H9 (cell line): ENCODE data around the gene TCF20. TPM values are rescaled to one million over a fixed set of nuclear protein-coding genes. Genes with fewer than 3 reads are reported as not detected.

Source experiments
- DNase-seq: peaks from one replicate; pipeline ENCODE4 v3.0.0-alpha.2; 2017
- H2AFZ ChIP-seq: one replicate; pipeline ENCODE4 v1.6.1; 2013; ENCODE audit warnings: mild to moderate bottlenecking, low read length, control low read depth, moderate library complexity
- H2AK5ac ChIP-seq: 2 replicates; pipeline ENCODE4 v1.6.1; 2013; ENCODE audit warnings: low read length, control low read depth, mixed read lengths; ENCODE audit not compliant: insufficient read length
- H2BK120ac ChIP-seq: one replicate; pipeline ENCODE4 v1.6.1; 2013; ENCODE audit warnings: low read depth, mild to moderate bottlenecking, low read length, control low read depth, inconsistent platforms; ENCODE audit not compliant: poor library complexity, severe bottlenecking
- H2BK12ac ChIP-seq: 2 replicates; pipeline ENCODE4 v1.6.1; 2013; ENCODE audit warnings: low read length, control low read depth, mixed read lengths, low read depth; ENCODE audit not compliant: insufficient read length
- H2BK15ac ChIP-seq: 2 replicates; pipeline ENCODE4 v1.6.1; 2013; ENCODE audit warnings: low read depth, low read length, control low read depth
- H2BK20ac ChIP-seq: one replicate; pipeline ENCODE4 v1.6.1; 2013; ENCODE audit warnings: low read depth, mild to moderate bottlenecking, low read length, control low read depth, inconsistent platforms; ENCODE audit not compliant: poor library complexity, severe bottlenecking
- H2BK5ac ChIP-seq: 2 replicates; pipeline ENCODE4 v1.6.1; 2013; ENCODE audit warnings: low read length, control low read depth, mixed read lengths; ENCODE audit not compliant: insufficient read length
- H3K14ac ChIP-seq: 2 replicates; pipeline ENCODE4 v1.6.1; 2013; ENCODE audit warnings: low read length, control low read depth; ENCODE audit not compliant: insufficient read depth
- H3K18ac ChIP-seq: 2 replicates; pipeline ENCODE4 v1.6.1; 2013; ENCODE audit warnings: low read depth, mild to moderate bottlenecking, mixed read lengths, low read length, control low read depth; ENCODE audit not compliant: insufficient read length
- H3K23ac ChIP-seq: 2 replicates; pipeline ENCODE4 v1.6.1; 2013; ENCODE audit warnings: low read length, control low read depth, mixed read lengths, low read depth; ENCODE audit not compliant: insufficient read length
- H3K23me2 ChIP-seq: 2 replicates; pipeline ENCODE4 v1.6.1; 2013; ENCODE audit warnings: low read depth, mild to moderate bottlenecking, mixed read lengths, low read length, control low read depth; ENCODE audit not compliant: insufficient read length, poor library complexity, severe bottlenecking
- H3K27ac ChIP-seq: 2 replicates; pipeline ENCODE4 v1.5.1; 2013; ENCODE audit warnings: low read length, control low read depth, mixed read lengths, low read depth; ENCODE audit not compliant: insufficient read length
- H3K27me3 ChIP-seq: 2 replicates; pipeline ENCODE4 v1.6.1; 2013; ENCODE audit warnings: low read length, control low read depth, inconsistent platforms; ENCODE audit not compliant: insufficient read depth
- H3K4ac ChIP-seq: 2 replicates; pipeline ENCODE4 v1.6.1; 2013; ENCODE audit warnings: low read depth, mild to moderate bottlenecking, control low read depth, inconsistent platforms, low read length, moderate library complexity
- H3K4me1 ChIP-seq: 2 replicates; pipeline ENCODE4 v1.6.1; 2013; ENCODE audit warnings: low read length, control low read depth, inconsistent platforms; ENCODE audit not compliant: insufficient read depth
- H3K4me2 ChIP-seq: 2 replicates; pipeline ENCODE4 v1.6.1; 2013; ENCODE audit warnings: low read length, control low read depth, mixed read lengths; ENCODE audit not compliant: insufficient read length, insufficient read depth
- H3K56ac ChIP-seq: 2 replicates; pipeline ENCODE4 v1.6.1; 2013; ENCODE audit warnings: low read depth, mild to moderate bottlenecking, mixed read lengths, low read length, control low read depth; ENCODE audit not compliant: insufficient read length
- H3K79me1 ChIP-seq: 2 replicates; pipeline ENCODE4 v1.6.1; 2013; ENCODE audit warnings: low read depth, mild to moderate bottlenecking, moderate library complexity, low read length, control low read depth, inconsistent platforms; ENCODE audit not compliant: insufficient read depth, poor library complexity, severe bottlenecking
- H3K79me2 ChIP-seq: 2 replicates; pipeline ENCODE4 v1.6.1; 2013; ENCODE audit warnings: low read length, control low read depth, inconsistent platforms; ENCODE audit not compliant: insufficient read depth
- H3K9ac ChIP-seq: 2 replicates; pipeline ENCODE4 v1.6.1; 2013; ENCODE audit warnings: low read length, control low read depth, mixed read lengths; ENCODE audit not compliant: insufficient read length; ENCODE audit errors: extremely low read depth
- H3K9me3 ChIP-seq: one replicate; pipeline ENCODE4 v1.6.1; 2013; ENCODE audit warnings: low read depth, low read length, inconsistent platforms; ENCODE audit not compliant: control insufficient read depth
- H3T11ph ChIP-seq: one replicate; pipeline ENCODE4 v1.6.1; 2013; ENCODE audit warnings: mild to moderate bottlenecking, low read length, control low read depth, inconsistent platforms
- H4K20me1 ChIP-seq: one replicate; pipeline ENCODE4 v1.6.1; 2013; ENCODE audit not compliant: control insufficient read depth, insufficient read length, insufficient read depth
- H4K5ac ChIP-seq: 2 replicates; pipeline ENCODE4 v1.6.1; 2013; ENCODE audit warnings: low read depth, mild to moderate bottlenecking, mixed read lengths, low read length, control low read depth; ENCODE audit not compliant: insufficient read length
- H4K8ac ChIP-seq: replicated peaks from 2 replicates; pipeline ENCODE4 v1.6.1; 2013; ENCODE audit warnings: low read length, control low read depth, mixed read lengths, low read depth; ENCODE audit not compliant: insufficient read length
- H4K91ac ChIP-seq: 2 replicates; pipeline ENCODE4 v1.6.1; 2013; ENCODE audit warnings: low read depth, mild to moderate bottlenecking, moderate library complexity, mixed read lengths, low read length, control low read depth; ENCODE audit not compliant: insufficient read length
- H3K27ac Mint-ChIP-seq, 3 experiments: 2 replicates in 2 of 3; 3 replicates in 1 of 3; pipeline ENCODE4 v1.8.0; 2020 to 2021; ENCODE audit warnings: mixed read lengths in 3 of 3, mild to moderate bottlenecking in 1 of 3, moderate library complexity in 1 of 3
- H3K27me3 Mint-ChIP-seq: 2 replicates; pipeline ENCODE4 v1.8.0; 2021; ENCODE audit warnings: low read depth, mild to moderate bottlenecking, moderate library complexity, mixed read lengths
- H3K36me3 Mint-ChIP-seq, 3 experiments: 2 replicates in 2 of 3; 3 replicates in 1 of 3; pipeline ENCODE4 v1.8.0; 2020 to 2021; ENCODE audit warnings: low read depth in 3 of 3, mixed read lengths in 3 of 3; ENCODE audit not compliant: insufficient read depth in 1 of 3
- H3K4me1 Mint-ChIP-seq, 2 experiments: 2 replicates each; pipeline ENCODE4 v1.8.0; 2020; ENCODE audit warnings: mixed read lengths in 2 of 2
- H3K4me3 Mint-ChIP-seq, 2 experiments: 2 replicates in 1 of 2; 3 replicates in 1 of 2; pipeline ENCODE4 v1.8.0; 2020 to 2021; ENCODE audit warnings: mild to moderate bottlenecking in 2 of 2, mixed read lengths in 2 of 2, moderate library complexity in 1 of 2
- H3K9me3 Mint-ChIP-seq, 2 experiments: 2 replicates in 1 of 2; 3 replicates in 1 of 2; pipeline ENCODE4 v1.8.0; 2020; ENCODE audit warnings: mild to moderate bottlenecking in 2 of 2, mixed read lengths in 2 of 2, moderate library complexity in 1 of 2
- WGBS: extraction: QIAGEN DNeasy Blood & Tissue Kit; methylation state at CpG from one replicate; pipeline ENCODE4 v1.1.7; 2013; ENCODE audit warnings: missing lambda C conversion rate, low lambda C conversion rate, mixed read lengths; ENCODE audit not compliant: insufficient read length; ENCODE audit errors: extremely low coverage; 5-methylcytosine and 5-hydroxymethylcytosine counted together
- total RNA-seq: library from RNA; stranded (reverse); gene quantifications from 2 replicates; pipeline ENCODE4 v1.2.1, GENCODE V29; 2021
- TF ChIP-seq, protein P1 (sequence below): fragments of 200-600 bp; sonication (generic); conservative IDR thresholded peaks from 3 replicates; pipeline ENCODE4 v1.8.0; 2021; ENCODE audit warnings: antibody characterized with exemption, mild to moderate bottlenecking

TCF20 gene
- total RNA-seq, 1 experiment from 2014 or later, result 75.6 TPM

DNA sequence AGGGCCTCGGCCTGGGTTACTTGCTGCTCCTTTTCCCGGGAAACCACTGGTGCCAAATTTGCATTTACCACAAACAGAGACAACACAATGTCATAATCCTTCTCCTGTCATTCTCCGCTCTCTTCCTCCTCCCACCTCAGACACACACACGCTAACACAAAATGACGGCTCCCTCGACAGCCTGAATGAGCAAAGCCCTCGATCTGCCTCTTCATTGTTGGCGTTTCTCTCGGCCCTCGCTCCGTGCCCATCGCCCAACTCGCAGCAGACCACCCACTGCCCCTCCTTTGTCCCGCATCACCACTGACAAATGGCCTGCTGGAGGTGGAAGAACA, 12.5 kb upstream of the TCF20 start:
- H3K36me3 Mint-ChIP-seq, result no peaks in the 10 kb centered on the region; a peak in 1 of 7 replicates
- DNase-seq, result no peak
- no peak overlapping the region for H2BK15ac ChIP-seq
- WGBS, result no CpG with 5 or more reads among the region's 14 CpGs
- no peak overlapping the region for H3T11ph ChIP-seq
- no peaks in the 10 kb centered on the region for H3K9me3 ChIP-seq
- H3K9ac ChIP-seq, result no peak overlapping the region
- H2BK5ac ChIP-seq, result no peak overlapping the region
- no peak overlapping the region for H4K5ac ChIP-seq
- peaks cover 8% of the 10 kb centered on the region for H3K23me2 ChIP-seq
- no peak overlapping the region for H3K14ac ChIP-seq
- H4K91ac ChIP-seq, result no peak overlapping the region
- H3K4me2 ChIP-seq, result peak overlapping the region; percentile 34
- H3K23ac ChIP-seq, result no peak overlapping the region
- H3K4ac ChIP-seq, result no peak overlapping the region
- no peak overlapping the region for H2BK12ac ChIP-seq
- H2AFZ ChIP-seq, result no peak overlapping the region
- no peak overlapping the region; a peak in 2 of 7 replicates for H3K27ac Mint-ChIP-seq
- no peak overlapping the region for H3K27ac ChIP-seq
- no peaks in the 10 kb centered on the region for H3K4me1 ChIP-seq
- no peaks in the 10 kb centered on the region for H3K9me3 Mint-ChIP-seq
- no peaks in the 10 kb centered on the region for H4K20me1 ChIP-seq
- peaks cover 10 to 28% of the 10 kb centered on the region in 2 experiments for H3K4me1 Mint-ChIP-seq
- H3K27me3 Mint-ChIP-seq, result peaks cover 97% of the 10 kb centered on the region
- TF ChIP-seq, protein P1, sequence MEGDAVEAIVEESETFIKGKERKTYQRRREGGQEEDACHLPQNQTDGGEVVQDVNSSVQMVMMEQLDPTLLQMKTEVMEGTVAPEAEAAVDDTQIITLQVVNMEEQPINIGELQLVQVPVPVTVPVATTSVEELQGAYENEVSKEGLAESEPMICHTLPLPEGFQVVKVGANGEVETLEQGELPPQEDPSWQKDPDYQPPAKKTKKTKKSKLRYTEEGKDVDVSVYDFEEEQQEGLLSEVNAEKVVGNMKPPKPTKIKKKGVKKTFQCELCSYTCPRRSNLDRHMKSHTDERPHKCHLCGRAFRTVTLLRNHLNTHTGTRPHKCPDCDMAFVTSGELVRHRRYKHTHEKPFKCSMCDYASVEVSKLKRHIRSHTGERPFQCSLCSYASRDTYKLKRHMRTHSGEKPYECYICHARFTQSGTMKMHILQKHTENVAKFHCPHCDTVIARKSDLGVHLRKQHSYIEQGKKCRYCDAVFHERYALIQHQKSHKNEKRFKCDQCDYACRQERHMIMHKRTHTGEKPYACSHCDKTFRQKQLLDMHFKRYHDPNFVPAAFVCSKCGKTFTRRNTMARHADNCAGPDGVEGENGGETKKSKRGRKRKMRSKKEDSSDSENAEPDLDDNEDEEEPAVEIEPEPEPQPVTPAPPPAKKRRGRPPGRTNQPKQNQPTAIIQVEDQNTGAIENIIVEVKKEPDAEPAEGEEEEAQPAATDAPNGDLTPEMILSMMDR, result no peak
- no peak overlapping the region for H3K18ac ChIP-seq
- H3K56ac ChIP-seq, result no peak overlapping the region
- no peak overlapping the region for H2AK5ac ChIP-seq
- peak overlapping the region; percentile 52 to 76 for H3K4me3 Mint-ChIP-seq
- no peak overlapping the region for H2BK20ac ChIP-seq
- H3K79me1 ChIP-seq, result no peaks in the 10 kb centered on the region
- H3K27me3 ChIP-seq, result peaks cover 10% of the 10 kb centered on the region; the same call in 1 of the 2 replicates
- H3K79me2 ChIP-seq, result no peaks in the 10 kb centered on the region; the same call in 1 of the 2 replicates
- no peak overlapping the region for H4K8ac ChIP-seq
- H2BK120ac ChIP-seq, result no peak overlapping the region
